Stimulated activated CD8-positive, alpha-beta memory T cell treated with anti-CD3 and anti-CD28 coated beads, Interleukin-15, amount 100 ng/mL, for 24 hours (primary cell): Measurements from ENCODE around the gene SLC43A1.

Source experiments
- DNase-seq: peaks from one replicate; pipeline ENCODE4 v3.0.0-alpha.2; 2020; ENCODE audit warnings: low read depth

SLC43A1 gene

GRCh38 chr11:57527056-57527631 lies 11.6 kb upstream of the SLC43A1 start:
- DNase-seq = peak; percentile 48

- DNase-seq = no peak
Observed at GRCh38 chr11:57523419-57523818, 7.9 kb upstream of the SLC43A1 start.

- DNase-seq = no peak
Observed at GRCh38 chr11:57521116-57521515, 5.6 kb upstream of the SLC43A1 start.

GRCh38 chr11:57516061-57516443 lies 550 bp upstream of the SLC43A1 start:
- DNase-seq = no peak

GRCh38 chr11:57514538-57515331 lies 767 bp downstream of the SLC43A1 start:
- DNase-seq = peak; percentile 17

GRCh38 chr11:57513911-57514537 lies 1.5 kb downstream of the SLC43A1 start:
- peak; percentile 16 for DNase-seq

- no peak for DNase-seq
Observed at GRCh38 chr11:57513452-57513795, 2.1 kb downstream of the SLC43A1 start.

GRCh38 chr11:57512646-57513451 lies 2.7 kb downstream of the SLC43A1 start:
- no peak for DNase-seq

GRCh38 chr11:57511741-57512430 lies 3.6 kb downstream of the SLC43A1 start:
- no peak for DNase-seq

GRCh38 chr11:57508341-57509170 lies 6.9 kb downstream of the SLC43A1 start:
- DNase-seq = no peak

GRCh38 chr11:57506522-57506921 lies 9.0 kb downstream of the SLC43A1 start:
- no peak for DNase-seq

GRCh38 chr11:57504511-57504910 lies 11.0 kb downstream of the SLC43A1 start:
- DNase-seq = no peak

- no peak for DNase-seq
Observed at GRCh38 chr11:57502870-57503269, 12.6 kb downstream of the SLC43A1 start.

- no peak for DNase-seq
Observed at GRCh38 chr11:57502376-57502775, 13.1 kb downstream of the SLC43A1 start.

GRCh38 chr11:57501953-57502352 lies 13.5 kb downstream of the SLC43A1 start:
- no peak for DNase-seq

GRCh38 chr11:57500926-57501325 lies 14.6 kb downstream of the SLC43A1 start:
- no peak for DNase-seq

GRCh38 chr11:57500515-57500914 lies 15.0 kb downstream of the SLC43A1 start:
- no peak for DNase-seq

GRCh38 chr11:57499983-57500461 lies 15.5 kb downstream of the SLC43A1 start:
- no peak for DNase-seq

- no peak for DNase-seq
Observed at GRCh38 chr11:57499413-57499982, 16.0 kb downstream of the SLC43A1 start.

- DNase-seq = no peak
Observed at GRCh38 chr11:57498540-57498939, 17.0 kb downstream of the SLC43A1 start.
